ENCODE data around the gene CDH4. TPM values are rescaled to one million over a fixed set of nuclear protein-coding genes. Genes with fewer than 3 reads are reported as not detected.
A peak's percentile ranks its signal among the peaks of the same experiment; 100 is the strongest.

The CDH4 gene
- total and polyA plus RNA-seq, 2 of the 13 experiments (the other 11 are each of a cell fraction or from before 2014, with no cell fraction given): not detected

GRCh38 chr20:61220626-61221325, 31.3 kb upstream of the CDH4 start (continued):
- TF ChIP-seq BCL3 (CRISPR knock-in tag; IDR thresholded peaks at IDR 0.05) (no peak), CREB1 (IDR thresholded peaks at IDR 0.05) (no peak), CREB1 (CRISPR knock-in tag; IDR thresholded peaks at IDR 0.05) (no peak)

GRCh38 chr20:61222699-61223098, 29.4 kb upstream of the CDH4 start:
- intact Hi-C loops (cut with micrococcal nuclease; ENCODE audit: unreplicated experiment): no loop called here
- H3K4me1 ChIP-seq (ENCODE audit: insufficient read depth, low read length): no peaks in the 10 kb centered on the region
- H3K9me3 ChIP-seq (ENCODE audit: low read length): peaks cover 12% of the 10 kb centered on the region
- H3K4me2 ChIP-seq (ENCODE audit: low read depth, low read length): no peak overlapping the region
- no peaks in the 10 kb centered on the region for H4K20me1 ChIP-seq (ENCODE audit: insufficient read depth, low read length)
- BruUV-seq (replicated peaks): no TSS peak
- FAIRE-seq (no peak), DNase-seq (ENCODE audit: low spot score) (no peak), ATAC-seq (no peak)
- no peaks in the 10 kb centered on the region for H3K79me2 ChIP-seq (ENCODE audit: insufficient read depth, low read length)
- TF ChIP-seq ZBTB40 (IDR thresholded peaks at IDR 0.05): peak; percentile 95
- TF ChIP-seq ZBTB40 (CRISPR knock-in tag; IDR thresholded peaks at IDR 0.05): no peak
- no peak for TF ChIP-seq ZNF484 (CRISPR knock-in tag; IDR thresholded peaks at IDR 0.05; ENCODE audit: borderline replicate concordance, low read depth)
- no peak for TF ChIP-seq ZNF547 (CRISPR knock-in tag; IDR thresholded peaks at IDR 0.05)
- no peak for TF ChIP-seq GZF1 (CRISPR knock-in tag; IDR thresholded peaks at IDR 0.05)
- no peak overlapping the region for H2AFZ ChIP-seq (ENCODE audit: low read length)
- H3K4me3 ChIP-seq (replicated peaks in 1 of 3; ENCODE audit: insufficient read depth in 1 of 3, low read depth in 2 of 3, low read length in 3 of 3): no peak overlapping the region
- in situ Hi-C loops (cut with HindIII; ENCODE audit: extremely low pct_ligation_motif_present, low pct_unique_long_range_greater_than_20kb): no loop called here
- no peaks in the 10 kb centered on the region for H3K36me3 ChIP-seq (replicated peaks in 1 of 2; ENCODE audit: control insufficient read depth in 1 of 2, insufficient read depth in 2 of 2, low read length in 2 of 2)
- ChIA-PET POLR2A (no interaction called here), CTCF (ENCODE audit: low intra/inter-chr PET ratio, low total read pairs) (no interaction called here)
- no peak overlapping the region for H3K27ac ChIP-seq (ENCODE audit: extremely low read length, insufficient read depth, low read length)
- 16% methylated on average over 3 of the region's 3 CpGs for WGBS (ENCODE audit: low lambda C conversion rate)
- H3K9ac ChIP-seq (ENCODE audit: insufficient read depth, low read depth, low read length): no peak overlapping the region
- H3K27me3 ChIP-seq (ENCODE audit: control insufficient read depth in 1 of 2, insufficient read depth in 2 of 2, low read length in 2 of 2): peaks cover 0 to 38% of the 10 kb centered on the region in 2 experiments; a peak in 1 of 5 replicates

Data from HepG2 (cell line).